K562 (cell line): Measurements from ENCODE around the gene CD40.

Source experiments
- ATF1 ChIP-seq, 2 experiments: fragments of 450-650 bp in 1 of 2; IDR thresholded peaks; 2 replicates each; pipeline ENCODE4 v1.6.1; 2016; ENCODE audit warnings: missing compliant biosample characterization in 1 of 2, missing genetic modification characterization in 1 of 2
- GABPB2 ChIP-seq: fragments of 250-450 bp; sonication (Bioruptor Pico); conservative IDR thresholded peaks from 2 replicates; pipeline ENCODE4 v1.5.1; 2021; ENCODE audit warnings: mild to moderate bottlenecking
- MEF2A ChIP-seq: IDR thresholded peaks from 2 replicates; pipeline ENCODE4 v1.6.1; 2011; ENCODE audit warnings: low read depth, mild to moderate bottlenecking, low read length, moderate library complexity; ENCODE audit not compliant: control insufficient read depth

GRCh38 chr20:46093531-46093930, 24.6 kb upstream of the CD40 start:
- TF ChIP-seq GABPB2 (CRISPR knock-in tag) (no peak), ATF1 (CRISPR knock-in tag; IDR thresholded peaks at IDR 0.05) (no peak), ATF1 (tag; IDR thresholded peaks at IDR 0.05) (no peak), MEF2A (no peak)
